GM19239 (cell line): ENCODE measurements around the gene CSF3R.

Experiments used
- DNase-seq: peaks from one replicate; pipeline ENCODE4 v3.0.0; 2011; ENCODE audit warnings: low spot score; ENCODE audit not compliant: insufficient read length
- FAIRE-seq: peaks from 2 replicates; lab custom pipeline; 2011; peaks lifted over from hg19 to GRCh38; lab: Jason Lieb, UNC

Gene CSF3R

GRCh38 chr1:36482724-36483388, at the start of gene CSF3R:
Gene CSF3R (minus strand): TSS chr1:36482913. CDS start chr1:36479496, 3,417 bp downstream.
- no peak for FAIRE-seq
- no peak for DNase-seq

GRCh38 chr1:36531833-36532232, 49.1 kb upstream of the CSF3R start:
- DNase-seq (no peak), FAIRE-seq (no peak)

GRCh38 chr1:36530791-36531190, 48.1 kb upstream of the CSF3R start:
- FAIRE-seq (no peak), DNase-seq (no peak)

- no peak for DNase-seq
- FAIRE-seq: no peak
Observed at GRCh38 chr1:36530261-36530660, 47.5 kb upstream of the CSF3R start.

GRCh38 chr1:36529769-36530260, 47.1 kb upstream of the CSF3R start:
- DNase-seq (no peak), FAIRE-seq (no peak)

- DNase-seq (no peak), FAIRE-seq (peak; percentile 42)
Observed at GRCh38 chr1:36528361-36529349, 45.9 kb upstream of the CSF3R start.

- no peak for DNase-seq
- FAIRE-seq: no peak
Observed at GRCh38 chr1:36525166-36525565, 42.5 kb upstream of the CSF3R start.

GRCh38 chr1:36524359-36525062, 41.8 kb upstream of the CSF3R start:
- FAIRE-seq: no peak
- DNase-seq: no peak

GRCh38 chr1:36523850-36524249, 41.1 kb upstream of the CSF3R start:
- DNase-seq: no peak

GRCh38 chr1:36523230-36523495, 40.5 kb upstream of the CSF3R start:
- DNase-seq (no peak), FAIRE-seq (no peak)

More at GRCh38 chr1:36523850-36524249, 41.1 kb upstream of the CSF3R start:
- FAIRE-seq: no peak

GRCh38 chr1:36522461-36523229, 39.9 kb upstream of the CSF3R start:
- FAIRE-seq: no peak

GRCh38 chr1:36522021-36522420, 39.3 kb upstream of the CSF3R start:
- no peak for FAIRE-seq
- no peak for DNase-seq

More at GRCh38 chr1:36522461-36523229, 39.9 kb upstream of the CSF3R start:
- no peak for DNase-seq

- no peak for DNase-seq
- FAIRE-seq: no peak
Observed at GRCh38 chr1:36520771-36521420, 38.2 kb upstream of the CSF3R start.

GRCh38 chr1:36520056-36520455, 37.3 kb upstream of the CSF3R start:
- FAIRE-seq: no peak
- DNase-seq: no peak

- no peak for DNase-seq
- no peak for FAIRE-seq
Observed at GRCh38 chr1:36517011-36517771, 34.5 kb upstream of the CSF3R start.

- FAIRE-seq (peak; percentile 83), DNase-seq (peak; percentile 66)
Observed at GRCh38 chr1:36516372-36517010, 33.8 kb upstream of the CSF3R start.

GRCh38 chr1:36515315-36516138, 32.8 kb upstream of the CSF3R start:
- DNase-seq: no peak
- no peak for FAIRE-seq
